Neural cell (in vitro differentiated cells): ENCODE measurements around the gene EFCAB6. TPM values are rescaled to one million over a fixed set of nuclear protein-coding genes. Genes with fewer than 3 reads are reported as not detected.

Experiments
- H2AFZ ChIP-seq: fragments of 200-600, 300-800 bp; sonication (generic), shearing (Covaris generic); 2 replicates; pipeline ENCODE4 v1.6.0; 2014; ENCODE audit warnings: low read depth, mild to moderate bottlenecking, antibody characterized with exemption, low read length, moderate library complexity
- H3F3A ChIP-seq: fragments of 200-600 bp; shearing (Covaris generic); 2 replicates; pipeline ENCODE4 v1.6.1; 2016; ENCODE audit warnings: mild to moderate bottlenecking, moderate library complexity, mixed read lengths, antibody characterized with exemption, low read length; ENCODE audit not compliant: insufficient read depth, poor library complexity, severe bottlenecking
- H3K27ac ChIP-seq: fragments of 200-600, 300-800 bp; sonication (generic), shearing (Covaris generic); 2 replicates; pipeline ENCODE4 v1.5.1; 2014; ENCODE audit warnings: mild to moderate bottlenecking, low read length, moderate library complexity
- H3K27me3 ChIP-seq: fragments of 300-800, 200-600 bp; sonication (generic), shearing (Covaris generic); 2 replicates; pipeline ENCODE4 v1.6.0; 2014; ENCODE audit warnings: mild to moderate bottlenecking, low read depth, low read length, moderate library complexity; ENCODE audit not compliant: insufficient read depth
- H3K36me3 ChIP-seq: fragments of 300-800, 200-600 bp; sonication (generic), shearing (Covaris generic); 2 replicates; pipeline ENCODE4 v1.5.1; 2014; ENCODE audit warnings: mild to moderate bottlenecking, antibody characterized with exemption, low read length, moderate library complexity; ENCODE audit not compliant: insufficient read depth
- H3K4me2 ChIP-seq: fragments of 300-800, 200-600 bp; sonication (generic), shearing (Covaris generic); 2 replicates; pipeline ENCODE4 v1.6.0; 2014; ENCODE audit warnings: mild to moderate bottlenecking, low read length
- H3K4me3 ChIP-seq: fragments of 300-800, 200-600 bp; sonication (generic), shearing (Covaris generic); 2 replicates; pipeline ENCODE4 v1.5.1; 2014; ENCODE audit warnings: mild to moderate bottlenecking, low read length, moderate library complexity
- H3K79me2 ChIP-seq: fragments of 200-600 bp; shearing (Covaris generic); replicated peaks from 2 replicates; pipeline ENCODE4 v1.6.0; 2014; ENCODE audit warnings: mild to moderate bottlenecking, low read length, moderate library complexity; ENCODE audit not compliant: insufficient read depth
- H3K9ac ChIP-seq: fragments of 300-800, 200-600 bp; sonication (generic), shearing (Covaris generic); 2 replicates; pipeline ENCODE4 v1.6.1; 2016; ENCODE audit warnings: mild to moderate bottlenecking, low read length, mixed read lengths
- H3K9me2 ChIP-seq: fragments of 200-600 bp; shearing (Covaris generic); 2 replicates; pipeline ENCODE4 v1.6.1; 2016; ENCODE audit warnings: mild to moderate bottlenecking, low read length, mixed read lengths; ENCODE audit not compliant: insufficient read depth
- H3K9me3 ChIP-seq: fragments of 200-600, 300-800 bp; sonication (generic), shearing (Covaris generic); 2 replicates; pipeline ENCODE4 v1.6.1; 2016; ENCODE audit warnings: mild to moderate bottlenecking, mixed run types, low read length, moderate library complexity, mixed read lengths
- H4K20me1 ChIP-seq: fragments of 200-600 bp; shearing (Covaris generic); 2 replicates; pipeline ENCODE4 v1.6.1; 2016; ENCODE audit warnings: mild to moderate bottlenecking, mixed run types; ENCODE audit not compliant: insufficient read depth
- EP300 ChIP-seq: fragments of 450-650 bp; conservative IDR thresholded peaks from 2 replicates; pipeline ENCODE4 v1.6.1; 2014; ENCODE audit warnings: antibody characterized with exemption, mild to moderate bottlenecking, moderate library complexity; ENCODE audit not compliant: poor library complexity, severe bottlenecking
- EZH2 ChIP-seq: fragments of 200-600, 300-800 bp; shearing (Covaris generic), sonication (generic); IDR thresholded peaks from 2 replicates; pipeline ENCODE4 v1.6.1; 2014; ENCODE audit warnings: antibody characterized with exemption, low read length, borderline replicate concordance, mild to moderate bottlenecking; ENCODE audit not compliant: insufficient read depth, poor library complexity, severe bottlenecking
- MXI1 ChIP-seq: fragments of 450-650 bp; conservative IDR thresholded peaks from 2 replicates; pipeline ENCODE4 v1.6.1; 2014; ENCODE audit warnings: antibody characterized with exemption, mild to moderate bottlenecking; ENCODE audit not compliant: poor library complexity, severe bottlenecking
- POLR2AphosphoS5 ChIP-seq: IDR thresholded peaks from 2 replicates; pipeline ENCODE4 v1.6.1; 2012
- RAD21 ChIP-seq: fragments of 450-650 bp; conservative IDR thresholded peaks from 2 replicates; pipeline ENCODE4 v1.6.1; 2014; ENCODE audit warnings: antibody characterized with exemption, mild to moderate bottlenecking, moderate library complexity
- SMC3 ChIP-seq: fragments of 450-650 bp; conservative IDR thresholded peaks from 2 replicates; pipeline ENCODE4 v1.6.1; 2014; ENCODE audit warnings: antibody characterized with exemption, mild to moderate bottlenecking, moderate library complexity; ENCODE audit not compliant: poor library complexity
- TAF1 ChIP-seq: IDR thresholded peaks from 2 replicates; pipeline ENCODE4 v1.6.1; 2012; ENCODE audit warnings: low read depth
- polyA plus RNA-seq: library from polyadenylated mRNA; depleted of rRNA; stranded (reverse); fragments of >200 nt; gene quantifications from 2 replicates; pipeline ENCODE4 v1.2.3, GENCODE V29; 2014
- TF ChIP-seq, protein P1 (sequence below): fragments of 450-650 bp; IDR thresholded peaks from 2 replicates; pipeline ENCODE4 v1.5.1; 2014; ENCODE audit warnings: antibody characterized with exemption, mild to moderate bottlenecking, moderate library complexity; ENCODE audit not compliant: poor library complexity, severe bottlenecking
- TF ChIP-seq, protein P2 (sequence below): IDR thresholded peaks from 2 replicates; pipeline ENCODE4 v1.6.1; 2012; ENCODE audit warnings: borderline replicate concordance

EFCAB6 gene
- polyA plus RNA-seq, 1 donor from 2014 or later = 1.4 TPM

DNA sequence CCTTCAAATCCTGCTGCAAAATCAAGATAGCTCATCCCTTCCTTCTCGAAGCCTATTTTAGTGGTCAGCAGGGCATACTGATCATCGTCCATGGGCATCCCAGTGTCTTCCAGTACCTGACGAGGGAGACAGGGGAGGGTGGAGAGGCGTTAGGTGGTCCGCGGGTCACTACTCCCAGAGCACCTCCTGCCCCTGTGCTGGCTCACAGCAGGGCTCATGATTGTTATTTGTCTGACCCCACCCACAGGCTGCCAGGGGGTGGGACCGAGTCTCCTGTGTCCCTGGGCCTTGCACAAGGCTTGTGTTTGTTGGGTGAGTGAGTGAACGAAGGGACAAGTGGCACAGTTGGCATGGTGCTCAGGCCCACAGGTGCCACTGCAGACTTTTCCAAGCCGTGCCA lies 177.0 kb downstream of the EFCAB6 start (continued):
- TF ChIP-seq, protein P1, sequence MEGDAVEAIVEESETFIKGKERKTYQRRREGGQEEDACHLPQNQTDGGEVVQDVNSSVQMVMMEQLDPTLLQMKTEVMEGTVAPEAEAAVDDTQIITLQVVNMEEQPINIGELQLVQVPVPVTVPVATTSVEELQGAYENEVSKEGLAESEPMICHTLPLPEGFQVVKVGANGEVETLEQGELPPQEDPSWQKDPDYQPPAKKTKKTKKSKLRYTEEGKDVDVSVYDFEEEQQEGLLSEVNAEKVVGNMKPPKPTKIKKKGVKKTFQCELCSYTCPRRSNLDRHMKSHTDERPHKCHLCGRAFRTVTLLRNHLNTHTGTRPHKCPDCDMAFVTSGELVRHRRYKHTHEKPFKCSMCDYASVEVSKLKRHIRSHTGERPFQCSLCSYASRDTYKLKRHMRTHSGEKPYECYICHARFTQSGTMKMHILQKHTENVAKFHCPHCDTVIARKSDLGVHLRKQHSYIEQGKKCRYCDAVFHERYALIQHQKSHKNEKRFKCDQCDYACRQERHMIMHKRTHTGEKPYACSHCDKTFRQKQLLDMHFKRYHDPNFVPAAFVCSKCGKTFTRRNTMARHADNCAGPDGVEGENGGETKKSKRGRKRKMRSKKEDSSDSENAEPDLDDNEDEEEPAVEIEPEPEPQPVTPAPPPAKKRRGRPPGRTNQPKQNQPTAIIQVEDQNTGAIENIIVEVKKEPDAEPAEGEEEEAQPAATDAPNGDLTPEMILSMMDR = no peak
- TF ChIP-seq POLR2AphosphoS5 = no peak

DNA sequence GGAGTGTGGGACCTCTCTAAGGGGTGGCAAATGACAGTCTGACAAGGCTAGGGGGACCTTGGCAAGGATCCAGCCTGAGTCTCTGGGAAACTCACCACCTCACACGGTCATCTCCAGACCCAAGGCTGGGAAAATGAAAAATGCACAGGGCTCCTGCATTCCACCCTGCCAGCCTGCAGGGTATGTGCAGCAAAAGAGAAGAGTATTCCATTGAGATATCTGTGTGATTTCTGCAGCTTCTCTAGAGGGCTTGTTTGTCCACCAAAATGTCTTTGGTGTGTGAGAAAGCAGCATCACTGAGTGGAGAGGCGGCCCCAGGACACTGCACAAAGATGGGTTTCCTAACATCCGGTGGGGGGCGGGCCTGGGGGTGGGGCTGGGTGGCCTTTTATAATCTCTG lies 177.8 kb downstream of the EFCAB6 start:
- no peaks in the 10 kb centered on the region for H4K20me1 ChIP-seq
- no peaks in the 10 kb centered on the region for H3K9me2 ChIP-seq
- no peak overlapping the region for H3K27ac ChIP-seq
- H3K27me3 ChIP-seq = no peaks in the 10 kb centered on the region
- no peaks in the 10 kb centered on the region for H3F3A ChIP-seq
- no peak overlapping the region for H3K9ac ChIP-seq
- no peak overlapping the region for H3K4me2 ChIP-seq
- H3K79me2 ChIP-seq = no peaks in the 10 kb centered on the region
- H3K36me3 ChIP-seq = no peaks in the 10 kb centered on the region
- H2AFZ ChIP-seq = no peak overlapping the region
- no peaks in the 10 kb centered on the region for H3K9me3 ChIP-seq
- H3K4me3 ChIP-seq = no peak overlapping the region
- TF ChIP-seq MXI1 (no peak), RAD21 (no peak), EZH2 (no peak), POLR2AphosphoS5 (no peak), SMC3 (no peak), EP300 (no peak), TAF1 (no peak)
- TF ChIP-seq, protein P1 = no peak
- TF ChIP-seq, protein P2, sequence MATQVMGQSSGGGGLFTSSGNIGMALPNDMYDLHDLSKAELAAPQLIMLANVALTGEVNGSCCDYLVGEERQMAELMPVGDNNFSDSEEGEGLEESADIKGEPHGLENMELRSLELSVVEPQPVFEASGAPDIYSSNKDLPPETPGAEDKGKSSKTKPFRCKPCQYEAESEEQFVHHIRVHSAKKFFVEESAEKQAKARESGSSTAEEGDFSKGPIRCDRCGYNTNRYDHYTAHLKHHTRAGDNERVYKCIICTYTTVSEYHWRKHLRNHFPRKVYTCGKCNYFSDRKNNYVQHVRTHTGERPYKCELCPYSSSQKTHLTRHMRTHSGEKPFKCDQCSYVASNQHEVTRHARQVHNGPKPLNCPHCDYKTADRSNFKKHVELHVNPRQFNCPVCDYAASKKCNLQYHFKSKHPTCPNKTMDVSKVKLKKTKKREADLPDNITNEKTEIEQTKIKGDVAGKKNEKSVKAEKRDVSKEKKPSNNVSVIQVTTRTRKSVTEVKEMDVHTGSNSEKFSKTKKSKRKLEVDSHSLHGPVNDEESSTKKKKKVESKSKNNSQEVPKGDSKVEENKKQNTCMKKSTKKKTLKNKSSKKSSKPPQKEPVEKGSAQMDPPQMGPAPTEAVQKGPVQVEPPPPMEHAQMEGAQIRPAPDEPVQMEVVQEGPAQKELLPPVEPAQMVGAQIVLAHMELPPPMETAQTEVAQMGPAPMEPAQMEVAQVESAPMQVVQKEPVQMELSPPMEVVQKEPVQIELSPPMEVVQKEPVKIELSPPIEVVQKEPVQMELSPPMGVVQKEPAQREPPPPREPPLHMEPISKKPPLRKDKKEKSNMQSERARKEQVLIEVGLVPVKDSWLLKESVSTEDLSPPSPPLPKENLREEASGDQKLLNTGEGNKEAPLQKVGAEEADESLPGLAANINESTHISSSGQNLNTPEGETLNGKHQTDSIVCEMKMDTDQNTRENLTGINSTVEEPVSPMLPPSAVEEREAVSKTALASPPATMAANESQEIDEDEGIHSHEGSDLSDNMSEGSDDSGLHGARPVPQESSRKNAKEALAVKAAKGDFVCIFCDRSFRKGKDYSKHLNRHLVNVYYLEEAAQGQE = no peak
